Measurements from ENCODE around the gene FALEC.

The FALEC gene

DNA sequence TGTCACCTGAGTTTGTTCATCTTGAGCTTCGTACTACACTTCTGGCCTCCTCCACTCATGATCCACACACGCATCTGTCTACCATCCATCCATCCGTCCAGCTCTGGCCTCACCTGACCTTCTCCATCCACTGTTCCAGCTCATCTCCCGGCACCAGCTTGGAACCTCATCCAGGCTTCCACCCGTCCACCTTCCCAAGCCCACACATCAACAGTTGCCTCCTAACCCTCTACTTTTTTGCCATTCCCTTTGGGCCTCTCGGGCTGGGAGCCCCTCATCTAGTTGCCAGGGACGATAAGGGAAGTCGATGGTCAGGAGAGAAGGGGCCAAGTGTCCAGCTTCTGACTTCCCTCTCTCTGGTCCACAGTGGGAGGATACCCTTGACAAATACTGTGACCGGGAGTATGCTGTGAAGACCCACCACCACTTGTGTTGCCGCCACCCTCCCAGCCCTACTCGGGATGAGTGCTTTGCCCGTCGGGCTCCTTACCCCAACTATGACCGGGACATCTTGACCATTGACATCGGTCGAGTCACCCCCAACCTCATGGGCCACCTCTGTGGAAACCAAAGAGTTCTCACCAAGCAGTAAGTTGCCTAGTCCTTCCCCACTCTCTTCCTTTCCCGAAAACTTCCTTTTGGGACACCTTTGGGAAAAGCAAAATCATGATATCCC is 3.4 kb upstream of the FALEC start:
- DNase-seq (ENCODE audit: low read depth): no peak

DNA sequence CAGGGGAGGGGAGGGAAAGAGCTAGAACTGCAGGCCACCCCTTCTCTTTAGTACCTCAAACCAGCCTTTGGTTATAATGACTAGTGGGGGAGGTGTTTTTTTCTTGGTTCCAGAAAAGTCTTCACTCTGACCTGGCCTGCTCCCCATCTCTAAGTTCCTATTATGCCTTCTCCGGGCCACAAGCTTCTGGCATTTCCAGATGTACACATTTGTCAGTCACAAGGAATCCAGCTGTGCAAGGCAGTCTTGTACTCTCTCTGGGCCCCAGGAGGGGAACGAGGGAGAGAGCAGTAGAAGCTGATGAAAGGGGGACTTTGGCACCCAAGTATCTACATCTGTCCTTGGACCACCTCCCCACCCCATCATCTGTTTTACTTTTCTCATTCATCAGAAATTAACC is 2.7 kb upstream of the FALEC start:
- DNase-seq (ENCODE audit: low read depth): no peak

DNA sequence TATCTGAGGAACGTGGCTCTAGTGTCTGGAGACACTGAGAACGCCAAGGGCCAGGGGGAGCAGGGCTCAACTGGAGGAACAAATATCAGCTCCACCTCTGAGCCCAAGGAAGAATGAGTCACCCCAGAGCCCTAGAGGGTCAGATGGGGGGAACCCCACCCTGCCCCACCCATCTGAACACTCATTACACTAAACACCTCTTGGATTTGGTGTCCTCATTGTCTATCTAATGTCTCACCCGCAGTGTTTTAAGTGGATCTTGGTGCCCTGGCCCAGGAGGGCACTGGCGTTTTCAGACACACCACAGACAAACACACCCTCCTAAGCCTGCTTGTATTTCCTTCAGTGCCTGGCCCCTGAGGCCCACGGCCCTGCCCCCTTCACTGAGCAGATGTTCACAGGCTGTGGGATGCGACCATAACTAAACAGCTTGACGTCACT is 2.2 kb upstream of the FALEC start:
- DNase-seq (ENCODE audit: low read depth): no peak

DNA sequence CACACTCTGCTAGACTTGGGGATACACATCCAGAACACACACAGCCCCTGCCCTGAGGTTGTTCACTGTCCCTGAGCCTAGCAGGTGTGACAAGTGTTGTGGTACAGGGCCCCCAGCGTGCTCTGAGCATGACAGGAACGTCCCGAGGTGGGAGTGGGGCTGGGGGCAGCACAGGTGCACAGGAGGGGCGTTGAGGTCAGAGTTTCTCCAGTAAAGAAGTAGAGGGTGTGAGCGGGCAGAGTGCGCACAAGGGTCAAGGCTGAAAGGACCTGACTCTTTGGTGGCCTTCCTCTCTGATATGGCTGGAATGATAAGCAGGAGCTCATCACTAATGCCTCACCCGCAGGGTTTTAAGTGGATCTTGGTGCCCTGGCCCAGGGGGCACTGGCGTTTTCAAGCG is 1.3 kb upstream of the FALEC start:
- DNase-seq (ENCODE audit: low read depth): no peak

DNA sequence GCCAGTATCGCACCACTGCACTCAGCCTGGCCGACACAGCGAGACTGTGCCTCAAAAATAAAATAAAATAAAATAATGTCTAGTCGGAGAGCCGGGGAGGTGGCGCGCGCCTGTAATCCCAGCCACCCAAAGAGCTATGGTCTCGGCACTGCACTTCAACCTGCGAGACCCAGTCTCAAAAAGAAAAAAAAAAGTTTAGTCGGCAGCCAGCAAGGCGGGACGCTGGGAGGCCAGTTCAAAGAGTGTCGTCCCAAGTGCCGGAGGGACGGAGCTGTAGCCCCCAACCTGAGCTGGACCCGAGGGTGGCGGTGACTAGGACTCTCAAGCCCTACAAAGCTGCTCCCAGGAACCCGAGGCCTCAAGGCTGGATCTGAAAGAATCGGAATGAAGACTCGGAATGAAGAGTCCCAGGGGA is 632 bp upstream of the FALEC start:
- DNase-seq (ENCODE audit: low read depth): no peak

DNA sequence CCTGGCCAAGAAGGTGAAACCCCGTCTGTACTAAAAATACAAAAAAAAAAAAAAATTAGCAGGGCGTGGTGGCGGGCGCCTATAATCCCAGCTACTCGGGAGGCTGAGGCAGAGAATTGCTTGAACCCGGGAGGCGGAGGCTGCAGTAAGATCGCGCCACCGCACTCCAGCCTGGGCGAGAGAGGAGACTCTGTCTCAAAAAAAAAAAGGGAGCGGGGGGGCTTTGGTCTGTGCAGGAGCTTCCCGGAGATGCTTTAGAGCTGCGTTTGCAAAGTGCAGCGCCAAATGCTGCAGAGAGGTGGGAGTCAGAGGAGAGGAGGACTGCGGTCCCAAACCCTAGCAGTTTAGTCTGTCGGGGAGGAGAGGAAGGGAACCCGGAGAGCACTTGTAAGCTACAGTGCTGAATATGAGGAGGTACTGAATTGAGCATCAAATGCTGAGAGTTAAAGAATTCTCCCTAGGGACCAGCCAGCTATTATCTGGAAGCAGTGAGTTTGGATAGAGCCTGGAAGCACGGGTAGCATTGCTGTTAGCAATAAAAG is 569 bp downstream of the FALEC start:
- no peak for DNase-seq (ENCODE audit: low read depth)

DNA sequence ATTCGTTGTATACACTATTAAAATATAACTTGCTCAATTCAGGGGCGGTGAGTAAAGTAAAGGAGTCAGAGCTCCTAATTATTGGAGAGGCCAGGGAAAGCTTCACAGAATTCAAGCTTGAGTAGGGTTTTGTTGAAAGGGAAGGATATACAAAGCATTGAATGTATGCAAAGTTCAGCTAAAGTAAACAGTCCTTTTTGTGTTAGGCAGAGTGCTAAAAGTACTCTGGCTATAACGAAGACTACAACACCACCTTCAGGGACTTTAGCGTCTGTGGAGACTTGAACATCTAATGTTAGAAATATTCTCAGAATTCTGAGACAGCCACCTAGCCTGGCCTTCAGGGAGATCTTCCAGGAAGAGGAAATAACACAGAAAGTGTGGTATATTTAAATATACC is 1.1 kb downstream of the FALEC start:
- no peak for DNase-seq (ENCODE audit: low read depth)

DNA sequence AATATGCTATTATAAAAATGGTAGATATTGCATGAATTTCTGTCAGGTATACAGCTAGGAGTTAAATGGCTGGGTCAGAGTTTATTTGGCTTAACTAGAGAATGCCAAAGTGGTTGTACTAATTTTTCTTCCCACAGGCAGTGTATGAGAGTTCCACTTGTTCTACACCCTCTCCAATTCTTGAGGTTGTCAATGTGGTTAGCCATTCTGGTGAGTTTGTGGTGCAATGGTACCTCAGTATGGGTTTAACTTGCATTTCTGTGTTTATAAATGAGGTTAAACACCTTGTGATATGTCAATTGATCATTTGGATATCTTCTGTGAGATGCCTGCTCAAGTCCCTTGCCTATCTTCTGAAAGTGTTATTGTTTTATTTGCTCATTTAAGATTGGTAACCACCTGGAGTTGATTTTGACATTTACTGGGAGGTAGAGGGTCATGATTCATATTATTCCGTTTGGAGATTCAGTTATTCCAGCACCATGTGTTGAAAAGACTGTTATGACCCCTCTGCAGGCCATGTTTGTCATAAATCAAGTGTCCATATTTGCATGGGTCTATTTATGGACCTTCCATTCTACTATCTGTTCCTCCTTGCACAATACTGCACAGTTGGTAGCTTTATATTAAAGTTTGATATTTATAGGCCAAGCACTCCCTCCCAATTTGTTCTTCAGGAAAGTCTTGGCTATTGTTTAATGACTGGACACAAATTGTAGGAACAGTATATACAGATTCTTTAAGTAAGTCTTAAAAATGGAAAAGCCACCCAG is 5.8 kb downstream of the FALEC start:
- DNase-seq (ENCODE audit: low read depth): no peak

DNA sequence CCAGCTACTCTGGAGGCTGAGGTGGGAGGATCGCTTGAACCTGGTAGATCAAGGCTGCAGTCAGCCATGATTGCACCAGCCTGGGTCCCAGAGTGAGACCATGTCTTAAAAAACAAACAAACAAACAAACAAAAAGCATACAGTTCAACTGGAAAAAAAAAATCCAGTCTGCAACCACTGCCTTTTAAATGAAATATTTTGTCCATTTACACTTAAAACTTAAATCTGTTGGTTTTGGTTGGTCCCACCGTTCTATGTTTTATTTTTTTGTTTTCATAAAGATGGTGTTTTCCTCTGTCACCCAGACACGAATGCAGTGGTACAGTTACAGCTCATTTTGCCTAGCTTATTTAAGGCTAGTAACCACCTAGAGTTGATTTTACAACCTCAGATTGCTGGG is 9.8 kb downstream of the FALEC start:
- DNase-seq (ENCODE audit: low read depth): no peak

DNA sequence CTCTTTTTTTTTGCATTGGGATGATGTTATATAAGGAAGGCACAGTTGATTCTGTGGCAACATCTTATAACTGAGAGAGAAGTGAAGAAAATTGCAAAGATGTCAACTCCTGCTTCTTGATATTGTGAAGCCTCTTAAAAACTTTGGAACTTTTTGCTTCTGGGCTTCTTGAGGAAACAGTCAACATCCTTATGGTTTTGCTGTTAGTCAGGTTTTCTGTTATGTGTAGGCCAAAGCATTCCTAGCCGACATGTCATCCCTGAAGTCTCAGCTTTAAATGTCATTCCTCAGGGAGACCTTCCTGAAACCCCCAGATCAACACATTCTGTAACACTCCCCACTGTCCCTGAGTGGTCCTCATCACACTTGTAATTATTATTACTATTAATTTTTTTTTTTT is 12.6 kb downstream of the FALEC start:
- no peak for DNase-seq (ENCODE audit: low read depth)

DNA sequence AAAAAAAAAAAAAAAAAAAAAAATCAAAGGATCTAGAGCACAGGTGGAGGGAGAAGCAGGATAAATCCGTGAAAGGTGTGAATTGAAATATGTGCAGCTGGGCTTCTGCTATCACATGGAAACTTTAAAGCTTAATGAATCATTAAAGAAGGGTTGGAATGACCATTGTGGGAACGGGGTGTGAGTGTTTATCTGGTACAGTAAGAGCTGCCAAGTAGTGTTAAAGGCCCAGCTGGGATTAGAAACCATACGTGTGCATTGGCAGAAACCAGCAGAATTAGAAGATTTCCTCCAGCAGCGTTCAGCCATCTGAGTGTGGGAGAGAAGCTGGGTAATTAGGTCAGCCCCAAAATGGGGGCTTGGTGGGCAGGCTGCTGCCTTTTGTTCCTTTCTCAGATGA is 13.5 kb downstream of the FALEC start:
- no peak for DNase-seq (ENCODE audit: low read depth)

DNA sequence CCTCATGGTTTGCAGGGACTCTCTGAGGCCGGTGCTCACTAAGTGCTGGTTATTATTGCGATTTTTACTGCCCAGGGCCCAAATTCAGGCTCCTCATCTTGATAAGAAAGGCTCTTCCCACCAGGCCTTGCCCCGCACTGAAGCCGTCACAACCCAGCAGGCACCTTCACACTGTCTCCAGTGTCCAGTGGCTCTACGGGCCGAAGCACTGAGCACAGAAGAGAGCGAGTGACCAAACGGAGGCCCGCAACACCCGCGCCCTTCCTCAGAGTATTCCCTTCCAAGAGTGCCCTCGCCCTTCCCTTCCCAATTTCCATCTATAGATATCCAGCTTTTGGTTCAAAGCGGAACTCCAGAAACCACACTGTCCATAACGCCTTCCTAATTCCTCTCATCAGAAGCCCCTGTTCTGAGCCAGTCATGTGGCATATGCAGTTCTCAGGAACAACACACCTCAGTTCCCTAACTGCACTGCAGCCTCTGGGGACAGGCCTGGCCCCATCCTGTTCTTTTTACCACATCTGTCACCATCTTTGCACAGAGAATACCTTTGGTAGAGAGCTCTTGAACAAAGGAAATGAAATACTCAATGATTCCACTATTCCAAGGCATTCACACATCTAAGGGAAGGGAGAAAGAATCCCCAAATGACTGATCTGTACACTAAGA is 15.1 kb downstream of the FALEC start:
- no peak for DNase-seq (ENCODE audit: low read depth)

DNA sequence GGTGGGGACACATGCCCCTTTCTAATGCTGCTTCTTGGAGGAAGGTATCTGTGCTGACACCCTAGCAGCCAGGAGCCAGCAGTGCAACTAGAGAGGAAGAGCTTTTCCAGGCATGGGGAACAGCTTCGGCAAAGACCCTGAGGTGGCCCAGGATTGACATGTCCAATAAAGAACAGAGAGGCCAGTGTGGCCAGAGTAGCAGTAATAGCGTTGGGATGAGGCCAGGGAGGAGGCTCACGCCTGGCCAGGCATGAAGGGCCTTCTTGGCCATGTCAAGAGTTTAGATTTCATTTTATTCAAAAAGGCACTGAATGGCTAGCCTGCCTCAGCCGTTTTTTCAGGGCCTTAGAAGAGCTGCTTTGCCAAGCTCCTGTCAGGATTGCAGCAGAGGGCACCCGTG is 17.3 kb downstream of the FALEC start:
- no peak for DNase-seq (ENCODE audit: low read depth)

DNA sequence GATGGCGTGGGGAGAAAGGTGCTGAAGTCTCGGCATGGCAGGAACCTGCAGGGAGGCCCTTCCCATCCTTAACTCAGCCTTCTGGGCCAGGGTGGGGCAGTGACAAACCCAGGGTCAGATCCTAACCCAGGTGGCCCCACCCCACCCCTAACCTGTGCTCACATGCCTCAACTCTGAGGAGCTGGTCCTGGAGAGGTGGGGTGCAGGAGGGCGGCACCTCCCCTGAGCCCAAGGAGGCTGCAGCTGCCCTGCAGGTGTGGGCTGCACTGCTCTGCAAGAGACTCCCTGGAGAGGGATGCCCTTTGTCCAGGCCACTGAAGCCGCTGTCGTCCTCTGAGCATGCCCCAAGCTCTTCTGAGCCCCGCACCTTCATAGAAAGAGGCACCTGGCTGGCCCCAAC is 18.4 kb downstream of the FALEC start:
- DNase-seq (ENCODE audit: low read depth): no peak

DNA sequence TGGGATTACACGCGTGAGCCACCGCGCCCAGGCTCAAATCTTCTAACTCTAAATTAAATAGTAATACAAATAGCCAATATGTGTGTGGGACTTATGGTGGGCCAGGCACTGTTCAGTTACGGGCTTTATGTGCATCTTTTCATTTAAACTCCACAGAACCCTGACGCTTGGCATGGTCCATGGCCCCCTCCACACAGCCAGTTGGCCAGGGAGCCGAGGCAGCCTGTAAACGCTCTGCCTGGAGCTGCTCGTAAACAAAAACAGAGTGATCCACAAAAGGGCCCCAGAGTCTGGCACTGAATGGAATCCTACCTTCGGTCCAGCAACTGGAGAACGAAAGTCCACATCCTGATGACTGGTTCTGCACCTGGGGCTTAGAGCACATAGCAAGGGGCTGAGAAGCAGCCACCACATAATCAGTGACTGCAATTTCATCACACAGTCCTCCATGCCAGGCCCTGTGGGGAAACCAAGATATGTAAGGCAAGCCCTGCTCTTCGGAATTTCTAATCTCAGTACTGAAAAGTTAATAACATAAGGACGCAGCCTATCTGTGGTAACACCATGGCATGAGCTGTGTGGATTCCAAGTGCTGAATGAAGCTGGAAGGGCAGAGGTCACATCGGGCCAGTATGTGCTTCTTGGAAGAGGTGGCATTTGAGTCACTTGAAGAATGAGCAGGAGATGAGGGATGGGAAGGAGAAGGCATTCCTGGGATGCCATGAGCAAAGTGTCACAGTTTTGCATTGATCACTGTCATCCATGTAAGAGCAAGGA is 20.1 kb downstream of the FALEC start:
- no peak for DNase-seq (ENCODE audit: low read depth)

DNA sequence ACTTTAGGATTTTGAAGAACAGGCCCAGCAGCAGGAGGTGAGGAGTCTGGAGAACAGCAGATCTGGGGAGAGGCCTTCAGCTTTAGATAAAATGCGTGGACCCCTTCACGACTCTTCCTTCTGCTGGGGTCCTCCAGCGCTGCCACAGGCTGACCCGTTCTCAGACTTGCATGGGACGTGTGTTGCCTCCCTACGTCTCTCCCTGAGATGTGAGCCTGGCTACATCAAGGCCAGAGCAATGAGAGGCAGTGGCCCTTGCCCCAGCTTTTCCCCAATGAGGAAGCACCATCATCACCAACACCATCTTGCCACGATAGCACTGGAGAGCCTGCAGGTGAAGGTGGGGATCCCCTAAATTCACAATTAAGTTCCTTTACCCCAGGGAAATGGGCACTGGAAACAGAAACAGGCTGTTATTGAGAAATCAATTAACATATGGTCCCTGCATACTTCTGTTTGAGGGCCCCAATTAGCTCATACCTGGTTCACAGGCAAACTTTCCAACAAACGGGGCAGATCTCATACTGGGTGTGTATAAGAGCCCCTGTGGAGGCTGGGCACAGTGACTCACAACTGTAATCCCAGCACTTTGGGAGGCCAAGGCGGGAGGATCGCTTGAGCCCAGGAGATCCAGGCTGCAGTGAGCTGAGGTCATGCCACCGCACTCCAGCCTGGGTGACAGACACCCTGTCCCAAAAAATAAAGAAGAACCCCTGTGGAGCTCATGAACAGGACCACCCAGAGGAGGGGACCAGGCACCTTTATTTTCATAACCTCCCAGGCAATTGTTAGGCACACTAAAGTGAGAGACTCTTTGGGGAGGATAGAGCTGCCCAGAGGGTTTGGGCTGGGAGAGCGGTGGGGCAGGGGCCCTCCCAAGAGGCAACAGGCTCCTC is 21.5 kb downstream of the FALEC start:
- no peak for DNase-seq (ENCODE audit: low read depth)

DNA sequence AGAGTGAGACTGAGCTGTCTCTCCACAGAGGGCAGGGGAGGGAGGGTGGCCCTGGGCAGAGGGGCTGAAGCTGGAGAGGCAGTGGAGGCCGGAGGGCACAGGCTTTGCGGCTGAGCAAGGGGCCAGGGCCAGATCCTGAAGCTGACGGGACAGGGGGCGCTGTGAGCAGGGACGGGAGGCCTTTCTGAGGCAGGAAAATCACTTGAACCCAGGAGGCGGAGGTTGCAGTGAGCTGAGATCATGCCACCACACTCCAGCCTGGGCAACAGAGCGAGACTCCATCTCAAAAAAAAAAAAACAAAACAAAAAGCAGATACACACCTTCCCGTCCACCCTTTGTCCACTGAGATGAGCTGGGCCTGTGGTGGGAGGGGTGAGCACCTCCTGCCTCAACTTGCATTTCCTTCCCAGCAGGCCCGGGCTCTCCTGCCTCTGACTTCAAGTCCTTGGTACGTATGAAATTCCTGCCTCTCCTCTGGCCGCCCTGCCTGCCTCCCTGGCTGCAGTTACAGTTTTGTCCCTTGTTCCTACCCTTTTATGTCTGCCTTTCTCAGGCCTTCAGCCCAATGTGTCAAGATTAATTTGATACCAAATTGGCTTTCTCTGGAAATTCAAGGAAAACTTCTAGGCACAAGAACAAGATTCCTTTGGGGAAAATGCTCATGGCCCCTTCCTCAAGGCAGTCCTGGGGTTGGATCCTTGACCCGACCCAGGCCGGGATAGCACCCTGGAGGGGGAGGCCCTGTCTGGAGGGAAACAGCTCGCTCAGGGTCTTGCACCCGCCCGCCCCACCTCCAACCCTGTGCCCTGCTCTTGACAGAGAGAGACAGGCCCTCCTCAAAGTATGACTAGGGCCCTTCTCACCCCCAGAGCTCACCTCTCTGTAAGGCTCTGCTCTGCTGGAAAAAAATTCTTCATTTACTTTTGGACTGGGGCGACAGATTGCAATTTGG is 22.5 kb downstream of the FALEC start:
- no peak for DNase-seq (ENCODE audit: low read depth)

DNA sequence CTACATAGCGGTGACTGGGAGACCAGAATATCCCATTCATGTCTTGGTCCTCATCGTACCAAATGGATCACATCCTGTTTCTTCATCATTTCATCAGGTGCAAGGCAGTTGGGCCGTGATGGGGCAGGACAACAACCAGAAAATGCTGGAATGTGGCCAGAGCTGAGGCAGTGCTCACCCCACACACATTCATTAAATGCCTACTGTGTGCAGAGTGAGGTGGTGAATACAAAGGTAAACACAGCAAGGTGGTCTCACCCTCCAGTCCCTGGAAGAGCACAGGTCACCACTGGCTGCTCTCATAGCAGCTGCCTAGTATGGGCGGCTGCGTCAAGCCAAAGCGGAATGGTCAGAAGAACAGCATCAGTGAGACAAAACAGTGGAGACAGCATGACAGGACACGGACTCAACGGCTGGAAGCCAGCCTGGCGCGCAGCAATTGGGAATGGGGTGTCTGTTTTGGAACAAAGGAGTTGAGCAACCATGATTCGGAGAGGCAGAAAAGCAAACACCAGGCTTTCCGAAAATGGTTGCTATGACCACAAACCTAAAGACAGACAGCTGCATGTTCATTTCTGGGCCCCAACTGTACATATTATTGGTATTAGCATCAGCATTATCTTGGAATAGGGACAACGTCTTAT is 28.1 kb downstream of the FALEC start:
- DNase-seq (ENCODE audit: low read depth): no peak

DNA sequence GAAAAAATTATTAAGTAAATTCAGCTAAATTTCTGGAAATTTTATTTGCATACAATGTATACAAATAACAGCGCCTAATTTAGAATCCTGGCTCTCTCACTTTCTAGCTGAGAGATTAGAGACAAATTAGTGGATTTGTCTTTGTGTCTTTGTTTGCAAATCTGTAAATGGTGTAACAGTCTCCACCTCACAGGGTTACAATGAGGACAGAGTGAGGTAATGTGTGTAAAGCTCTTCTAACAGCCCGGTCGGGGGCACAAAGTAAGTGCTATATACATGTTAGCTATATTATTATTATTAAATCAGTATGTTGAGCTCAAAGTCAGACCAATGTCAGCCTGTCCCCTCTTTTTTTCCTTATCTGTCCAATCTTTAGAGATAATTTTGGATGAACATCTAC is 28.7 kb downstream of the FALEC start:
- DNase-seq (ENCODE audit: low read depth): no peak
